ENCODE results near the gene DHRS3.

DHRS3 gene

GRCh38 chr1:12552111-12552888 is 65.7 kb downstream of the DHRS3 start:
- DNase-seq (ENCODE audit: low read depth), result no peak
- H3K4me3 ChIP-seq (ENCODE audit: control insufficient read depth, low read depth, low read length), result no peak overlapping the region
- no peak for TF ChIP-seq CTCF (IDR thresholded peaks at IDR 0.05; ENCODE audit: control insufficient read depth, insufficient read depth, low read depth, low read length, missing control alignments)

- H3K4me3 ChIP-seq (ENCODE audit: control insufficient read depth, low read depth, low read length), result no peak overlapping the region
- no peak for DNase-seq (ENCODE audit: low read depth)
- no peak for TF ChIP-seq CTCF (IDR thresholded peaks at IDR 0.05; ENCODE audit: control insufficient read depth, insufficient read depth, low read depth, low read length, missing control alignments)
These were observed 66.4 kb downstream of the DHRS3 start for GRCh38 chr1:12551584-12551983.

- TF ChIP-seq CTCF (IDR thresholded peaks at IDR 0.05; ENCODE audit: control insufficient read depth, insufficient read depth, low read depth, low read length, missing control alignments), result no peak
- peak overlapping the region; percentile 10 for H3K4me3 ChIP-seq (ENCODE audit: control insufficient read depth, low read depth, low read length)
- DNase-seq (ENCODE audit: low read depth), result peak; percentile 57
These were observed 68.3 kb downstream of the DHRS3 start for GRCh38 chr1:12549460-12550349.

- no peak for DNase-seq (ENCODE audit: low read depth)
- TF ChIP-seq CTCF (IDR thresholded peaks at IDR 0.05; ENCODE audit: control insufficient read depth, insufficient read depth, low read depth, low read length, missing control alignments), result no peak
- no peak overlapping the region for H3K4me3 ChIP-seq (ENCODE audit: control insufficient read depth, low read depth, low read length)
These were observed 69.0 kb downstream of the DHRS3 start for GRCh38 chr1:12548973-12549459.

GRCh38 chr1:12548279-12548972 is 69.6 kb downstream of the DHRS3 start:
- H3K4me3 ChIP-seq (ENCODE audit: control insufficient read depth, low read depth, low read length), result no peak overlapping the region
- no peak for DNase-seq (ENCODE audit: low read depth)
- no peak for TF ChIP-seq CTCF (IDR thresholded peaks at IDR 0.05; ENCODE audit: control insufficient read depth, insufficient read depth, low read depth, low read length, missing control alignments)

- H3K4me3 ChIP-seq (ENCODE audit: control insufficient read depth, low read depth, low read length), result no peak overlapping the region
- TF ChIP-seq CTCF (IDR thresholded peaks at IDR 0.05; ENCODE audit: control insufficient read depth, insufficient read depth, low read depth, low read length, missing control alignments), result no peak
- no peak for DNase-seq (ENCODE audit: low read depth)
These were observed 70.3 kb downstream of the DHRS3 start for GRCh38 chr1:12547586-12548225.

Data from AG09309 (cell line).